GM20431 (cell line): ENCODE data around the gene PALB2.
"Not testable (repeated sequence)": the region's sequence is repeated elsewhere in the genome, so short reads cannot be mapped to it uniquely, and the experiment has no call there.

Experiments
- in situ Hi-C: fragments of 300-500 bp; cut with MseI, MboI; formaldehyde crosslinking; loops from one replicate; pipeline ENCODE4 v1.15.0; 2020; ENCODE audit warnings: low sequenced_read_pairs; ENCODE audit not compliant: unreplicated experiment

Gene PALB2

GRCh38 chr16:23584186-23585076 lies 56.7 kb downstream of the PALB2 start:
- in situ Hi-C loops: no loop called here

DNA sequence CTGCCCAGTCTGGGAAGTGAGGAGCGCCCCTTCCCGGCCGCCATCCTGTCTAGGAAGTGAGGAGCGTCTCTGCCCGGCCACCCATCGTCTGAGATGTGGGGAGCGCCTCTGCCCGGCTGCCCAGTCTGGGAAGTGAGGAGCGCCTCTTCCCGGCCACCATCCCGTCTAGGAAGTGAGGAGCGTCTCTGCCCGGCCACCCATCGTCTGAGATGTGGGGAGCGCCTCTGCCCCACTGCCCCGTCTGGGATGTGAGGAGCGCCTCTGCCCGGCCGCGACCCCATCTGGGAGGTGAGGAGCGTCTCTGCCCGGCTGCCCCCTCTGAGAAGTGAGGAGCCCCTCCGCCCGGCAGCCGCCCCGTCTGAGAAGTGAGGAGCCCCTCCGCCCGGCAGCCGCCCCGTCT lies 57.8 kb downstream of the PALB2 start:
- in situ Hi-C loops: not testable (repeated sequence)

- in situ Hi-C loops: no loop called here
Measured at GRCh38 chr16:23581764-23582163, 59.3 kb downstream of the PALB2 start.

DNA sequence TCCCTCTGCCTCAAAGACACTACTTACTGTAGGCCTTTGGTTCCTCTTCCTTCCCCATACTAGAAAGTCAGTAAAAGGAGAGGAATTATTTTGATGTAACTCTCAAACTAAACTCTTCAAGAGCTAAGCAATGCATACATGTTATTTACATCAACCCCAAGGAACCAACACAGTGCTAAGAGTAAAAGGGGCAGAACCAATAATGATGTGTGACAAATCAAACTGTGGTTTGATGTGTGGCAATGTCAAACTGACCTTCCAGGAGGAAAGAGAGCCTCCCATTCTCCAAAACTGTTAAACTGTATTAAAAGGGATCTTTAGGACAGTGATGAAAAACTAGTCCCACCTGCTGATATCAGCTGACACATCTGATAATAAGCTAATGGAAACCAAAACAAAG lies 60.7 kb downstream of the PALB2 start:
- in situ Hi-C loops: no loop called here

- in situ Hi-C loops: no loop called here
Measured at GRCh38 chr16:23579371-23579770, 61.7 kb downstream of the PALB2 start.

DNA sequence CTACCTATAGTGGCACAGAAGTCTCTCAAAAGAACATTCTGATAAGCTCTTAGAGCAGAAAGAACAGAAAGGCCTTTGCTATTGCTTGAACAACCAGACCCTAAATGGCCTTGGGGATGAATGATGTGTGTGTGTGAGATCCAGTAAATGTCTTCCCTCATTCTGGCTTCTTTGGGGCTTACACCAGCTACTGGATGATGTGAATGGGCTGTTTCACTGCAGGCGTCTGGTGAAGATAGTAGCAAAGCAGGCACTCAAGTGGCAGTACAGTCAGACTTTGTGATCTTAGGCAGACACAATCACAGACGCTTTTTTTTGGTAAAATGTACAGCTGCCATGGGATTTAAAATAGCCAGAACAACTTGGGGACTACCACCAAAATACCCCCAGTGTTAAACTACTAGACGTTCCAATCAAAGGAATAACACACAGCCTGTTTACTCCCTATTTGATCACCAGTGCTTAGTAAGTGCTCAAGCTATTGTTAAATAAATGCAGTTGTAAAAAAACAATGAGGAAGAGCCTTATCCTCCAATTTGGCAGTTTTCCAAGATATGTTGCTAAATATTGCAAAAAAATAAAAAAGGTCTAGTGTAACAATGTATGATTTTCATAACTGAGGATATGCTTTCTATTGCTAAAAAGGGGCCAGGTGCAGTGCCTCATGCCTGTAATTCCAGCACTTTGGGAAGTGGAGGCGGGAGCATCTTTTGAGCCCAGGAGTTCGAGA lies 62.8 kb downstream of the PALB2 start:
- in situ Hi-C loops: no loop called here

DNA sequence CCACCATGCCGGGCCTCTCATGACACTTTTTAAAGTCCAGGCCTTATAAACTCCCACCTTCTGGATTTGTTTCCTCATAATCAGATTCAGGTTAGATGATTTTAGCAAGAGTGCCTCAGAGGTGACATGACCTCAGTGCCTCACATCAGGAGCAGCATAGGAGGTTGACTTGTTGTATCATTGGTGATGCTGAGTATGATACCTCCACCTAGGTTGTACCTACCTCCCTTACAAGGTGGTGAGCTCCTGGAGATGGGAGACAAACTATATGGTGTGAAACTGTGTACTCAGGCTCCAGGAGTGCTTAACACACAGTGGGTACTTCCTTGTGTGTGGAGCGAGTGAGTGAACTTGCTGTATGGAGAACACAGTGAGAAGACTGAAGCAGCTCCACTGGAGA lies 63.6 kb downstream of the PALB2 start:
- in situ Hi-C loops: no loop called here

GRCh38 chr16:23575834-23576233 lies 65.3 kb downstream of the PALB2 start:
- in situ Hi-C loops: no loop called here

DNA sequence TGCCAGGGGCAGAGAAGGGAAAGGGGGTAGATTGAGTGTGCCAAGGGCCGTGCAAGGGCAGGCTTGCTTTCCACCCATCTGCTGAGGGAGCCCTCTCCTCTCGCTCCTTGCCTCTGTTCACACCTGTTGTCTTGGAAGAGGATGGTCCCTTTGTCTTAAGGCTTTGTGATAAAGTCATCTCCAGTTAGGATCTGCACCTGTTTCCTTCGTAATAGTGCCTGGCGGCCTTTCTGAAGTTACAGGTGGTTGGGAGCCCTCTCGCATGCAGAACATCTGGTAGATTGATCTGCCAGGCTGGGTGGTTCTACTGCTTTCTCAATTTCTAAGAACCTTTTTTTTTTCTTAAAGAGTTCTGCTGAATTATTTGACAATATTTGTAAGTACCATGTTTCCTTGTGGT lies 67.3 kb downstream of the PALB2 start:
- in situ Hi-C loops: no loop called here

- in situ Hi-C loops: no loop called here
Measured at GRCh38 chr16:23572394-23572793, 68.7 kb downstream of the PALB2 start.

DNA sequence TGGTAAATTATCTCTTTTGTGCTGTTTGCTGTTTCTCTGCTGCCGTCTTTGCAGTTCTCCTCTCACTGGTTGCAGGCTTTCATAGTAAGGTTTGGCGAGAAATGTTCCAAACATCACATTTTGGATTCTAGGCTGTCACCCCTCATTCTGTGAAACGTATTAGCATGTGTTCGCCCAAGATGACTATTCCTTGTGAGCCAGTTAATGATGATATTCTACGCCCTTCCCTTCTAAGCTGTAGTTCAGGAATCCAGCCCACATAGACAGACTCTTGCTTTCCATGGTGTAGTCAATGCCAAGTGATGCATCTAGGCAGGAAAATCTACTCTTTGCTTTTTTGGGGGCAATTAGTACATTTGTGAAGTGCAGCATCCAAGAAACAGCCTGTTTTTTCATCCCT lies 69.2 kb downstream of the PALB2 start:
- in situ Hi-C loops: no loop called here

GRCh38 chr16:23570992-23571632 lies 70.0 kb downstream of the PALB2 start:
- in situ Hi-C loops: no loop called here

- in situ Hi-C loops: no loop called here
Measured at GRCh38 chr16:23567602-23568001, 73.5 kb downstream of the PALB2 start.

- in situ Hi-C loops: no loop called here
Measured at GRCh38 chr16:23566724-23567123, 74.4 kb downstream of the PALB2 start.

DNA sequence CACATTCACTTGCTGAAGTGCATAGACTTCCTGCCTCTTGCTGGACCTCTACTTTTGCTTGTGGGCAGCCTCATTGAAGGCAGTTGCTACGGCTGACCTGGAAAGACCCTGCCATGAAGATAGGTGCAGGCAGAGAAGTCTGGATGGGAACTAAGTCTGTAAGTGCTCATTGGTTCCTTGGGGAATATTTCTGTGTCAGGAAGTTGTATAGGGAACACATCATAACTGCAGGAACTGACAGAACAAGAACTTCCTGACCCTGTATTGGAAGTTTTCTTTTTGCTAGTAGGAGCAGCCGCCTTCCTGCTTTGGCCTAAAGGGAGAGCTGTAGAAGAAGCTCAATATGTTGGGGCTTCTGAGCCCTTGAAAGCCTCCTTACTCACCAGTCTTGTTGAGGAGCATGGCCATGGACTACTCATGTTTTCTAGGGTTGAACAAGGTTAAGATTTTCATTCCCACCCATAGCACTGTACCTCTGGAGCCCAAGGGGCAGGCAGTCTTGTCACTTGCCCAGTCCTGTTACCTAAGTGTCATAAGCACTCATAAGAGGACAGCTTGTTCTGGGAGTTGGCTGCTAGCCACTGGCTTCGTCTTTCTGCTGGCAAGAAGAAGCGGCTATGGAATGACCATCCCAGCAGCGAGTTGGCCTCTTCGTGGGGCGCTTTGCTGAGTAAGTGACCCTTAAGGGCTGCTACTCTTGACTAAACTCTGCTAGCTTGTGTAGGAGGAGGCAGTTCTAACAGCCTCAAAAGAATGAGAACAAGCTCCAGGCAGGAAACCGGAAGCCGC lies 76.3 kb downstream of the PALB2 start:
- in situ Hi-C loops: no loop called here

- in situ Hi-C loops: no loop called here
Measured at GRCh38 chr16:23563186-23563585, 77.9 kb downstream of the PALB2 start.

DNA sequence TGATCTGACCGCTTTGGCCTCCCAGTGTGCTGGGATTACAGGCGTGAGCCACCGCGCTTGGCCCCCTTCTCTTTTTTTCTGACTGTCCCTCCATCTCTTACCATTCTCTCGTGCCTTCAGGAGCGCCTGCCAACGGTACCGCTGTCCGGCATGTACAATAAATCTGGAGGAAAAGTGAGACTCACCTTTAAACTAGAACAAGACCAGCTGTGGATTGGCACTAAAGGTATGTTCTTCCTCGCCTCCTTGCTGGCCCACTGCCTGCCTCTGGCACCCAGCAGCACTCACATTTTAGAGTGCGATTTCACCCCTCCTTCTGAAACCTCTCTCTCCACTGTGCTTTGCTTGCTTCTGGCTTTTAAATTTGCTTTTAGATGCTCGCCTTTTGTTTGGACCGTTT lies 78.6 kb downstream of the PALB2 start:
- in situ Hi-C loops: no loop called here

GRCh38 chr16:23561586-23561985 lies 79.5 kb downstream of the PALB2 start:
- in situ Hi-C loops: no loop called here

DNA sequence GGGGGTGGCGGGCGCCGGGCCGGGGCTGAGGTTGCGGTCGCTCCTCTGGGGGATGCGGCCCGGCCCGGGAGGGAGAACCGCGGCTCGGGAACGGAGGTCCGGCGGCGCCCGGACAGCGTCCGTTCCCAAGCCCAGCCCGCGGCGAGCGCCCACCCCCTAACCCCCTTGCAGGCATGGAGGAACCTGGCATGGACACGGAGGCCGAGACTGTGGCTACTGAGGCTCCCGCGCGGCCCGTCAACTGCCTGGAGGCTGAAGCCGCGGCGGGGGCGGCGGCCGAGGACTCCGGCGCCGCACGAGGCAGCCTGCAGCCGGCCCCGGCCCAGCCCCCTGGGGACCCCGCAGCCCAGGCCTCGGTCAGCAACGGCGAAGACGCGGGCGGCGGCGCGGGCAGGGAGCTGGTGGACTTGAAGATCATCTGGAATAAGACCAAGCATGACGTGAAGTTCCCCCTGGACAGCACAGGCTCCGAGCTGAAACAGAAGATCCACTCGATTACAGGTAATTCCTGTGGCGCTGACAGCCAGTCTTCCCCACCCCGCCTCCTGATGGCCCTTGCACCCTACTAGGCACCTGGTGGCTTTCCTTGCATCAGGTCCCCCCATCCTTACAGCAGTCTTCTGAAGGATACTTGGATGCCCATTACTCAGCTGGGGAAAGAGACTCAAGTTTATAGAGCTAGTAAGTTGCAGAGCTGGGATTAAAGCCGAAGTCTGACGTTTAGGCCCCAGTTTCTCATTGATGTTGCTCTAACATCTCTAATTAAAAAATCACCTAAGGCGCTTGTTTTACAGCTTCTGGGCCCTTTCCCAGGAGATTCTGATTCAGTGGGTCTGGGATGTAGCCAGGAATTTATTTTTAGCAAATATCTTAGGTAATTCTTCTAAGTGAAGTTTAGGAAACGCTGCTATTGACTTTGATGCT lies 83.1 kb downstream of the PALB2 start:
- in situ Hi-C loops: no loop called here
